ENCODE results near the gene HSBP1L1. TPM values are rescaled to one million over a fixed set of nuclear protein-coding genes. Genes with fewer than 3 reads are reported as not detected.
"Not testable (repeated sequence)": the region's sequence is repeated elsewhere in the genome, so short reads cannot be mapped to it uniquely, and the experiment has no call there.

HSBP1L1 gene
- total and polyA plus RNA-seq, 9 donors: 2.6 to 5.6 (median 3.7) TPM

GRCh38 chr18:79983793-79984192, 19.4 kb downstream of the HSBP1L1 start:
- 96% methylated on average over 7 of the region's 7 CpGs for WGBS (ENCODE audit: insufficient coverage)
- no peak overlapping the region for H3K4me3 ChIP-seq (ENCODE audit: low read length)
- peaks cover 6% of the 10 kb centered on the region for H3K4me1 ChIP-seq (ENCODE audit: control insufficient read depth, insufficient read depth, low read length)
- DNase-seq: no peak
- no peaks in the 10 kb centered on the region for H3K27me3 ChIP-seq (ENCODE audit: control insufficient read depth, insufficient read depth, low read length)
- H3K36me3 ChIP-seq (ENCODE audit: control insufficient read depth, insufficient read depth, low read length): peaks cover 31% of the 10 kb centered on the region
- no peak overlapping the region for H3K27ac ChIP-seq (ENCODE audit: low read length)
- no peaks in the 10 kb centered on the region for H3K9me3 ChIP-seq (replicated peaks; ENCODE audit: control insufficient read depth, low read depth, low read length)

- no peak for DNase-seq
- no peaks in the 10 kb centered on the region for H3K27me3 ChIP-seq (ENCODE audit: control insufficient read depth, insufficient read depth, low read length)
- 92% methylated on average over 11 of the region's 12 CpGs for WGBS (ENCODE audit: insufficient coverage)
- H3K36me3 ChIP-seq (ENCODE audit: control insufficient read depth, insufficient read depth, low read length): peaks cover 26% of the 10 kb centered on the region
- no peak overlapping the region for H3K27ac ChIP-seq (ENCODE audit: low read length)
- no peaks in the 10 kb centered on the region for H3K9me3 ChIP-seq (replicated peaks; ENCODE audit: control insufficient read depth, low read depth, low read length)
- no peak overlapping the region for H3K4me3 ChIP-seq (ENCODE audit: low read length)
- H3K4me1 ChIP-seq (ENCODE audit: control insufficient read depth, insufficient read depth, low read length): peaks cover 11% of the 10 kb centered on the region
Observed at GRCh38 chr18:79985172-79985571, 20.7 kb downstream of the HSBP1L1 start.

GRCh38 chr18:79986726-79987125, 22.3 kb downstream of the HSBP1L1 start:
- no peaks in the 10 kb centered on the region for H3K27me3 ChIP-seq (ENCODE audit: control insufficient read depth, insufficient read depth, low read length)
- WGBS (ENCODE audit: insufficient coverage): 44% methylated on average over 5 of the region's 7 CpGs
- H3K27ac ChIP-seq (ENCODE audit: low read length): peak overlapping the region; percentile 20
- H3K36me3 ChIP-seq (ENCODE audit: control insufficient read depth, insufficient read depth, low read length): peaks cover 26% of the 10 kb centered on the region
- peak; percentile 22 for DNase-seq
- H3K4me1 ChIP-seq (ENCODE audit: control insufficient read depth, insufficient read depth, low read length): peaks cover 11% of the 10 kb centered on the region
- peak overlapping the region; percentile 91 for H3K4me3 ChIP-seq (ENCODE audit: low read length)
- H3K9me3 ChIP-seq (replicated peaks; ENCODE audit: control insufficient read depth, low read depth, low read length): no peaks in the 10 kb centered on the region

- Histone ChIP-seq H3K4me3 (ENCODE audit: low read length) (peak overlapping the region; percentile 91), H3K4me1 (ENCODE audit: control insufficient read depth, insufficient read depth, low read length) (peaks cover 11% of the 10 kb centered on the region), H3K27ac (ENCODE audit: low read length) (peak overlapping the region; percentile 98), H3K36me3 (ENCODE audit: control insufficient read depth, insufficient read depth, low read length) (peaks cover 18% of the 10 kb centered on the region), H3K27me3 (ENCODE audit: control insufficient read depth, insufficient read depth, low read length) (no peaks in the 10 kb centered on the region), H3K9me3 (replicated peaks; ENCODE audit: control insufficient read depth, low read depth, low read length) (no peaks in the 10 kb centered on the region)
- peak; percentile 21 for DNase-seq
- WGBS (ENCODE audit: insufficient coverage): no CpG with 5 or more reads among the region's 6 CpGs
Observed at GRCh38 chr18:79987566-79987965, 23.1 kb downstream of the HSBP1L1 start.

- peak overlapping the region; percentile 91 for H3K4me3 ChIP-seq (ENCODE audit: low read length)
- H3K27ac ChIP-seq (ENCODE audit: low read length): peak overlapping the region; percentile 98
- under 1% methylated on average over 48 of the region's 48 CpGs for WGBS (ENCODE audit: insufficient coverage)
- peaks cover 15% of the 10 kb centered on the region for H3K36me3 ChIP-seq (ENCODE audit: control insufficient read depth, insufficient read depth, low read length)
- no peak for DNase-seq
- H3K4me1 ChIP-seq (ENCODE audit: control insufficient read depth, insufficient read depth, low read length): peaks cover 11% of the 10 kb centered on the region
- no peaks in the 10 kb centered on the region for H3K9me3 ChIP-seq (replicated peaks; ENCODE audit: control insufficient read depth, low read depth, low read length)
- H3K27me3 ChIP-seq (ENCODE audit: control insufficient read depth, insufficient read depth, low read length): no peaks in the 10 kb centered on the region
Observed at GRCh38 chr18:79988071-79988450, 23.6 kb downstream of the HSBP1L1 start.

- DNase-seq: peak; percentile 96
- Histone ChIP-seq H3K9me3 (replicated peaks; ENCODE audit: control insufficient read depth, low read depth, low read length) (no peaks in the 10 kb centered on the region), H3K27ac (ENCODE audit: low read length) (peak within 1 kb of the TSS; percentile 98), H3K36me3 (ENCODE audit: control insufficient read depth, insufficient read depth, low read length) (peaks cover 12% of the 10 kb centered on the region), H3K4me1 (ENCODE audit: control insufficient read depth, insufficient read depth, low read length) (peaks cover 11% of the 10 kb centered on the region), H3K4me3 (ENCODE audit: low read length) (peak within 1 kb of the TSS; percentile 91), H3K27me3 (ENCODE audit: control insufficient read depth, insufficient read depth, low read length) (no peaks in the 10 kb centered on the region)
- under 1% methylated on average over 65 of the region's 71 CpGs for WGBS (ENCODE audit: insufficient coverage)
Observed at GRCh38 chr18:79988451-79989194, 24.2 kb downstream of the HSBP1L1 start, which contains the start of gene TXNL4A. Gene TXNL4A, minus strand, starts transcription at chr18:79988563. Its CDS starts 171 bp downstream, at chr18:79988392.

GRCh38 chr18:79989195-79989497, 24.7 kb downstream of the HSBP1L1 start:
- 58% methylated on average over 6 of the region's 14 CpGs for WGBS (ENCODE audit: insufficient coverage)
- Histone ChIP-seq H3K4me3 (ENCODE audit: low read length) (peak overlapping the region; percentile 91), H3K36me3 (ENCODE audit: control insufficient read depth, insufficient read depth, low read length) (peaks cover 12% of the 10 kb centered on the region), H3K4me1 (ENCODE audit: control insufficient read depth, insufficient read depth, low read length) (peaks cover 11% of the 10 kb centered on the region), H3K9me3 (replicated peaks; ENCODE audit: control insufficient read depth, low read depth, low read length) (no peaks in the 10 kb centered on the region), H3K27ac (ENCODE audit: low read length) (peak overlapping the region; percentile 98), H3K27me3 (ENCODE audit: control insufficient read depth, insufficient read depth, low read length) (no peaks in the 10 kb centered on the region)
- DNase-seq: no peak

GRCh38 chr18:79991494-79991893, 27.1 kb downstream of the HSBP1L1 start:
- no peaks in the 10 kb centered on the region for H3K27me3 ChIP-seq (ENCODE audit: control insufficient read depth, insufficient read depth, low read length)
- no peak overlapping the region for H3K4me3 ChIP-seq (ENCODE audit: low read length)
- peaks cover 10% of the 10 kb centered on the region for H3K4me1 ChIP-seq (ENCODE audit: control insufficient read depth, insufficient read depth, low read length)
- DNase-seq: no peak
- H3K27ac ChIP-seq (ENCODE audit: low read length): no peak overlapping the region
- no peaks in the 10 kb centered on the region for H3K9me3 ChIP-seq (replicated peaks; ENCODE audit: control insufficient read depth, low read depth, low read length)
- no peaks in the 10 kb centered on the region for H3K36me3 ChIP-seq (ENCODE audit: control insufficient read depth, insufficient read depth, low read length)
- 71% methylated on average over 1 of the region's 2 CpGs for WGBS (ENCODE audit: insufficient coverage)

- H3K27me3 ChIP-seq (ENCODE audit: control insufficient read depth, insufficient read depth, low read length); H3K4me1 ChIP-seq (ENCODE audit: control insufficient read depth, insufficient read depth, low read length); H3K4me3 ChIP-seq (ENCODE audit: low read length); DNase-seq; H3K36me3 ChIP-seq (ENCODE audit: control insufficient read depth, insufficient read depth, low read length); H3K9me3 ChIP-seq (replicated peaks; ENCODE audit: control insufficient read depth, low read depth, low read length); H3K27ac ChIP-seq (ENCODE audit: low read length): not testable (repeated sequence)
- 85% methylated on average over 1 of the region's 2 CpGs for WGBS (ENCODE audit: insufficient coverage)
Observed at GRCh38 chr18:79999701-80000100, 35.3 kb downstream of the HSBP1L1 start.

GRCh38 chr18:80000877-80001276, 36.4 kb downstream of the HSBP1L1 start:
- H3K9me3 ChIP-seq (replicated peaks; ENCODE audit: control insufficient read depth, low read depth, low read length): peaks cover 10% of the 10 kb centered on the region
- H3K27ac ChIP-seq (ENCODE audit: low read length): no peak overlapping the region
- no peak overlapping the region for H3K4me3 ChIP-seq (ENCODE audit: low read length)
- no peak for DNase-seq
- H3K4me1 ChIP-seq (ENCODE audit: control insufficient read depth, insufficient read depth, low read length): no peaks in the 10 kb centered on the region
- no peaks in the 10 kb centered on the region for H3K36me3 ChIP-seq (ENCODE audit: control insufficient read depth, insufficient read depth, low read length)
- no peaks in the 10 kb centered on the region for H3K27me3 ChIP-seq (ENCODE audit: control insufficient read depth, insufficient read depth, low read length)
- WGBS (ENCODE audit: insufficient coverage): 86% methylated on average over 1 of the region's 3 CpGs

Measured in muscle of leg (tissue), 11 donors.